ENCODE measurements around the gene STAT1.

STAT1 gene

GRCh38 chr2:190920085-190920484, 93.9 kb downstream of the STAT1 start:
- DNase-seq, result no peak

All from amygdala (tissue), 56 donors.